Trophoblast cell (in vitro differentiated cells and primary cell): ENCODE results near the gene TMEM121.
"Not testable (repeated sequence)": the region's sequence is repeated elsewhere in the genome, so short reads cannot be mapped to it uniquely, and the experiment has no call there.

Source experiments
- DNase-seq, 2 donors: peaks; one replicate each; pipeline ENCODE4 v3.0.0-alpha.2; 2016
- H2AFZ ChIP-seq: 2 replicates; pipeline ENCODE4 v1.6.1; 2013; ENCODE audit warnings: low read length, moderate library complexity, mild to moderate bottlenecking; ENCODE audit not compliant: insufficient read depth, poor library complexity
- H2AK5ac ChIP-seq: 2 replicates; pipeline ENCODE4 v1.6.1; 2013; ENCODE audit warnings: mild to moderate bottlenecking, low read length
- H2BK120ac ChIP-seq: 2 replicates; pipeline ENCODE4 v1.6.1; 2013; ENCODE audit warnings: low read length, mild to moderate bottlenecking, moderate library complexity; ENCODE audit not compliant: insufficient read depth, poor library complexity
- H2BK12ac ChIP-seq: 2 replicates; pipeline ENCODE4 v1.6.1; 2013; ENCODE audit warnings: mild to moderate bottlenecking, low read length, moderate library complexity
- H2BK5ac ChIP-seq: 2 replicates; pipeline ENCODE4 v1.6.1; 2013; ENCODE audit warnings: low read length, low read depth, moderate library complexity, mild to moderate bottlenecking; ENCODE audit not compliant: poor library complexity
- H3K14ac ChIP-seq: 2 replicates; pipeline ENCODE4 v1.6.1; 2013; ENCODE audit warnings: mild to moderate bottlenecking, low read length
- H3K18ac ChIP-seq: 2 replicates; pipeline ENCODE4 v1.6.1; 2013; ENCODE audit warnings: mild to moderate bottlenecking, low read length
- H3K23ac ChIP-seq: 2 replicates; pipeline ENCODE4 v1.6.1; 2013; ENCODE audit warnings: low read length
- H3K27ac ChIP-seq: 2 replicates; pipeline ENCODE4 v1.5.1; 2013; ENCODE audit warnings: low read depth, mild to moderate bottlenecking, inconsistent platforms, low read length, moderate library complexity
- H3K27me3 ChIP-seq: 2 replicates; pipeline ENCODE4 v1.6.1; 2013; ENCODE audit warnings: inconsistent platforms, mild to moderate bottlenecking, low read length, moderate library complexity; ENCODE audit not compliant: insufficient read depth
- H3K36me3 ChIP-seq, 2 experiments: 1 replicate in 1 of 2; 2 replicates in 1 of 2; pipeline ENCODE4 v1.6.1; 2013; ENCODE audit warnings: low read length in 2 of 2, mild to moderate bottlenecking in 2 of 2, moderate library complexity in 1 of 2; ENCODE audit not compliant: insufficient read depth in 2 of 2, control insufficient read depth in 1 of 2
- H3K4ac ChIP-seq: 2 replicates; pipeline ENCODE4 v1.6.1; 2013; ENCODE audit warnings: low read depth, mild to moderate bottlenecking, low read length, moderate library complexity
- H3K4me1 ChIP-seq, 2 experiments: 1 replicate in 1 of 2; 2 replicates in 1 of 2; pipeline ENCODE4 v1.6.1; 2013; ENCODE audit warnings: low read length in 2 of 2, mild to moderate bottlenecking in 2 of 2, moderate library complexity in 1 of 2; ENCODE audit not compliant: insufficient read depth in 2 of 2, control insufficient read depth in 1 of 2
- H3K4me2 ChIP-seq: 2 replicates; pipeline ENCODE4 v1.6.1; 2013; ENCODE audit warnings: inconsistent platforms, mild to moderate bottlenecking, low read length, moderate library complexity
- H3K4me3 ChIP-seq: 2 replicates; pipeline ENCODE4 v1.5.1; 2013; ENCODE audit warnings: mild to moderate bottlenecking, low read depth, low read length, inconsistent platforms
- H3K79me1 ChIP-seq: one replicate; pipeline ENCODE4 v1.6.1; 2013; ENCODE audit warnings: low read length
- H3K79me2 ChIP-seq: 2 replicates; pipeline ENCODE4 v1.6.1; 2013; ENCODE audit warnings: low read length, mild to moderate bottlenecking; ENCODE audit not compliant: control insufficient read depth, insufficient read depth, poor library complexity
- H3K9ac ChIP-seq: 2 replicates; pipeline ENCODE4 v1.6.1; 2013; ENCODE audit warnings: mild to moderate bottlenecking, low read length
- H3K9me3 ChIP-seq: 2 replicates; pipeline ENCODE4 v1.6.1; 2013; ENCODE audit warnings: low read depth, mild to moderate bottlenecking, control low read depth, inconsistent platforms, low read length; ENCODE audit not compliant: insufficient read depth
- H4K12ac ChIP-seq: 2 replicates; pipeline ENCODE4 v1.6.1; 2013; ENCODE audit warnings: low read depth, mild to moderate bottlenecking, low read length, moderate library complexity
- H4K8ac ChIP-seq: 2 replicates; pipeline ENCODE4 v1.6.1; 2013; ENCODE audit warnings: low read depth, mild to moderate bottlenecking, low read length, moderate library complexity
- H4K91ac ChIP-seq: one replicate; pipeline ENCODE4 v1.6.1; 2013; ENCODE audit warnings: low read depth, mild to moderate bottlenecking, low read length, moderate library complexity
- WGBS: extraction: QIAGEN DNeasy Blood & Tissue Kit; methylation state at CpG from one replicate; pipeline ENCODE4 v1.1.7; 2013; ENCODE audit warnings: missing lambda C conversion rate; ENCODE audit not compliant: insufficient read length, insufficient coverage; ENCODE audit errors: extremely low coverage; 5-methylcytosine and 5-hydroxymethylcytosine counted together

TMEM121 gene

DNA sequence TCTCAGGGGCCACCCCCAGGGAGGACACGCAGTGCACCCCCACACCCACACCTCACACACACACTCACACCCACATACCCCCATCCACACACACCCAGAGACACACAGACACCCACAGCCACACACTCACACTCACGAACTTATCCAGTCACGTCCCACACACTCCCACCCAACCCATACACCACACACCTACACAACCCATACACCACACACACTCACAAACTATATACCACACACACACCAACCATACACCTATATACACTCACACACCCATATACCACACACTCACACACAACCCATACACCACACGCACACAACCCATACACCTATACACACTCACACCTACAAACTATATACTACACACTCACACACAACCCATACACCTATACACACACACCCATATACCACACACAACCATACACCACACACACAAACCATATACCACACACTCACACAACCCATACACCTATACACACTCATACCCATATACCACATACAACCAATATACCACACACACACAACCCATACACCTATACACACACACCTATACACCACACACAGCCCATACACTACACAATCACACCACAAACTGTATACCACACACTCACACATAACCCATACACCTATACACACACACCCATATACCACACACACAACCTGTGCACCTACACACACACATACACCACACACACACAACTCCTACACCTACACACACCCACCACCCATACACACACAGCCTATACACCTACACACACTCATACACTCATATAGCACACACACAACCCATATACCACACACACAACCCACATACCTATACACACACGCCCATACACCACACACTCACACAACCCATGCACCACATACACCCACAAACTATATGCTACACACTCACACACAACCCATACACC is 42.7 kb downstream of the TMEM121 start:
- H4K8ac ChIP-seq, result no peak overlapping the region
- no peak overlapping the region for H3K18ac ChIP-seq
- peaks cover 40% of the 10 kb centered on the region for H3K9me3 ChIP-seq
- H3K36me3 ChIP-seq, result no peaks in the 10 kb centered on the region
- no peak overlapping the region for H3K23ac ChIP-seq
- H3K9ac ChIP-seq, result no peak overlapping the region
- H3K4me3 ChIP-seq, result peak overlapping the region; percentile 11
- H3K14ac ChIP-seq, result no peak overlapping the region
- H3K27ac ChIP-seq, result no peak overlapping the region
- no peak overlapping the region for H2AK5ac ChIP-seq
- no peak overlapping the region for H3K4ac ChIP-seq
- H3K79me1 ChIP-seq, result no peaks in the 10 kb centered on the region
- no peaks in the 10 kb centered on the region for H3K4me1 ChIP-seq
- H2BK12ac ChIP-seq, result no peak overlapping the region
- no peak overlapping the region for H3K4me2 ChIP-seq
- no peak for DNase-seq
- H4K12ac ChIP-seq, result no peak overlapping the region
- H4K91ac ChIP-seq, result no peak overlapping the region
- no peak overlapping the region for H2BK5ac ChIP-seq
- no peak overlapping the region for H2AFZ ChIP-seq
- no peaks in the 10 kb centered on the region for H3K79me2 ChIP-seq
- H2BK120ac ChIP-seq, result no peak overlapping the region
- no peaks in the 10 kb centered on the region for H3K27me3 ChIP-seq
- WGBS, result 100% methylated on average over 3 of the region's 5 CpGs

DNA sequence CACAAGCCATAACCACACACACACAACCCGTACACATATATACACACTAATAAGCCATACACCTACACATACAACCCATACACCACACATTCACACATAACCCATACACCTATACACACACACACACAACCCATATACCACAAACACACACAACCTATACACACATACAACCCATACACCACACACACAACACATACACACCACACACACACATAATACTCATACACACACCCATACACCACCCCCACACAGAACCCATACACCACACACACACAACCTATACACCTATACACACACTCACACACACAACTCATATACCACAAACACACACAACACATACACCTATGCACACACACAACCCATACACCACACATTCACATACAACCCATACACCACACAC is 44.1 kb downstream of the TMEM121 start:
- H2BK120ac ChIP-seq, result no peak overlapping the region
- peaks cover 33% of the 10 kb centered on the region for H3K9me3 ChIP-seq
- H3K79me1 ChIP-seq, result no peaks in the 10 kb centered on the region
- H3K9ac ChIP-seq, result no peak overlapping the region
- H3K4ac ChIP-seq, result no peak overlapping the region
- no peak overlapping the region for H2BK5ac ChIP-seq
- no peak for DNase-seq
- no peak overlapping the region for H3K4me2 ChIP-seq
- H3K14ac ChIP-seq, result no peak overlapping the region
- no peaks in the 10 kb centered on the region for H3K79me2 ChIP-seq
- no peak overlapping the region for H4K91ac ChIP-seq
- no peak overlapping the region for H3K27ac ChIP-seq
- H3K18ac ChIP-seq, result no peak overlapping the region
- no peaks in the 10 kb centered on the region for H3K4me1 ChIP-seq
- no peaks in the 10 kb centered on the region for H3K27me3 ChIP-seq
- no peak overlapping the region for H3K4me3 ChIP-seq
- 100% methylated on average over 1 of the region's 1 CpG for WGBS
- H4K12ac ChIP-seq, result no peak overlapping the region
- H2AK5ac ChIP-seq, result no peak overlapping the region
- H3K36me3 ChIP-seq, result no peaks in the 10 kb centered on the region
- H4K8ac ChIP-seq, result no peak overlapping the region
- H2AFZ ChIP-seq, result no peak overlapping the region
- H2BK12ac ChIP-seq, result no peak overlapping the region
- no peak overlapping the region for H3K23ac ChIP-seq

DNA sequence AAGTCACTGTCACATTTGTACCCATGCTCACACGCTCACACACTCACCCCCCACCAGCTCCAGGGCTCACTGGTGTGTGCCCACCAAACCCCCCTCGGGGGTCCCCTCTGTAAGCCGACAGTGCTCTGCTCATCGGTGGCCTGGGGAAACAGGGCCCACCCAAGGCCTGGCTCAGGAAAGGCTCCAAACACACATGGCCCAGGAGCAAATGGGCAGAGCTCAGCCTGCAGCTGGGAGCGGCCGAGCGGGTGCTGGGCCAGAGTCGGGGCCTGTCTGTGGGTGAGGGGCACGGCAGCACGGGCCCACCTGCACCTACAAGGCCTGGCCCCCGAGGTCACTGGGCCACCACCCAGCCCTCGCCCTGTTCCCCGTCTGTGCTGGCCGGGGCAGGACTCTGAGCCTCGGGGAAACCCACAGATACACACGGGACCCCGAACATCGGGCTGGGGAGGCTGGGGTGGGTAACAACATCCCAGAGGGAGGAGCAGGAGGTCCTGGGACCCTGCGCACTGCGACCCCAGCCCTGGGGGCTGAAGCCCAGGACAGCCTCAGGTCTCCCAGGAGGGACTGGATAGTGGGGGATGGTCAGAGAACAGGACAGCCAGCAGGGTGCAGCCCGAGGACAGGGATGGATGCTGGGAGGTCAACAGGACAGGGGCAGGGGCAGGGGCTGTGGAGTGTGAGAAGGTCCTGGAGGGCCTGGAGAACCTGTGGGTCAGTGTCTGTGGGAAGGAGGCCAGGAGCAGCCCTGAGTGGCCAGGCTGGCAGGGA is 45.0 kb downstream of the TMEM121 start:
- not testable (repeated sequence) for H4K91ac ChIP-seq, H2AFZ ChIP-seq
- WGBS, result no CpG with 5 or more reads among the region's 21 CpGs

DNA sequence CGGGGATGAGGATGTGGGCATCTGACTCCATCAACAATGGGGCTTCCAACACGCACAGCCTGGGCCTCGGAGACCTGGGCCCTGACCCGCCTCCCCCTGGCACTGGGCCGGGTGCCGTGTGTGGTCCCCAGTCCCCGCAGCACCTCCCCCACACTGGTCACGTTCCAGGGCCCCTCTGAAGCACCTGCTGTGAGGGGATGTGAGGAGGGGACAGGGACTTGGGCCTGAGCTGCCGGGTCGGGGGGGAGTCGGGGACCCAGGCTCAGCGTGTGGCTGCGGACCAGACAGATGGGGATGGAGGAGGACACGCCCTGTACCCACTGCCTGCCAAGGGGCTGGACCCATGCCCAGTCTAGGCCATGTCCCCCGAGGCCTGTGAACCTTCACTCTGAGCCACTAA is 45.7 kb downstream of the TMEM121 start:
- not testable (repeated sequence) for H2AFZ ChIP-seq, H3K4me3 ChIP-seq, H4K8ac ChIP-seq, H2BK5ac ChIP-seq, H4K12ac ChIP-seq, DNase-seq, H2AK5ac ChIP-seq, H3K79me2 ChIP-seq, H3K18ac ChIP-seq, H3K14ac ChIP-seq, H3K9ac ChIP-seq, H3K4me1 ChIP-seq, H2BK120ac ChIP-seq, H3K23ac ChIP-seq, H3K27ac ChIP-seq, H3K4ac ChIP-seq, H3K79me1 ChIP-seq, H4K91ac ChIP-seq, H3K27me3 ChIP-seq, H3K36me3 ChIP-seq, H3K4me2 ChIP-seq, H2BK12ac ChIP-seq
- H3K9me3 ChIP-seq, result peaks cover 28% of the 10 kb centered on the region
- WGBS, result no CpG with 5 or more reads among the region's 15 CpGs

More for the DNA sequence above, 45.0 kb downstream of the TMEM121 start:
- H3K18ac ChIP-seq, DNase-seq, H3K14ac ChIP-seq, H3K4me1 ChIP-seq, H4K12ac ChIP-seq, H3K27me3 ChIP-seq, H3K4ac ChIP-seq, H3K27ac ChIP-seq, H3K4me3 ChIP-seq, H3K9ac ChIP-seq, H2BK120ac ChIP-seq, H2AK5ac ChIP-seq, H3K23ac ChIP-seq, H3K79me2 ChIP-seq, H4K8ac ChIP-seq, H3K36me3 ChIP-seq, H3K79me1 ChIP-seq, H2BK5ac ChIP-seq, H3K4me2 ChIP-seq, H2BK12ac ChIP-seq: not testable (repeated sequence)
- H3K9me3 ChIP-seq, result peaks cover 31% of the 10 kb centered on the region
